Dermis blood vessel endothelial cell (primary cell): ENCODE measurements around the gene RARB. TPM values are rescaled to one million over a fixed set of nuclear protein-coding genes. Genes with fewer than 3 reads are reported as not detected.

ENCODE experiments used
- DNase-seq: peaks from one replicate; pipeline ENCODE4 v3.0.0; 2010
- total RNA-seq: library from RNA; depleted of rRNA; stranded (reverse); fragments of >200 nt; gene quantifications from 2 replicates; pipeline ENCODE4 v1.2.3, GENCODE V29; 2014

The RARB gene
- total RNA-seq, 1 donor from 2014 or later = 1.2 TPM

GRCh38 chr3:25555695-25556437 lies 127.8 kb downstream of the RARB start:
- no peak for DNase-seq

DNA sequence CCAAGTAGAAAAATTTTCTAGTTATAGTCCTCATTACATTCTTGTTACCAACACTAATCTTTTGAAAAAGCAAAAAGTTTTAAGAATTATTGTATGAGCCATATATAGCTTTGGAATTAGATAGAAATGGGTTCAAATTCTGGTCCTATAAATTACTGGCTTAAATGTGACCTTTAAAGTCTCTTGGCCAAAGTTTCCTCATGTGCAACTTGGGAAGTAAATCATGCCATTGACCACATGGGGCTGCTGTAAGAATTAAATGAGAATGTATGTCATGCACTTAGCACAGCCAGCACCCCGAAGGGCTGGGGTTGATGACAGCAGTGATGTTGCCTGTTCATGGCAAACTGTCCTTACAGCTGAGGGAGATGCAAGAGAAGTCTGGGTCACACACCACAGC lies 128.4 kb downstream of the RARB start:
- DNase-seq = no peak

DNA sequence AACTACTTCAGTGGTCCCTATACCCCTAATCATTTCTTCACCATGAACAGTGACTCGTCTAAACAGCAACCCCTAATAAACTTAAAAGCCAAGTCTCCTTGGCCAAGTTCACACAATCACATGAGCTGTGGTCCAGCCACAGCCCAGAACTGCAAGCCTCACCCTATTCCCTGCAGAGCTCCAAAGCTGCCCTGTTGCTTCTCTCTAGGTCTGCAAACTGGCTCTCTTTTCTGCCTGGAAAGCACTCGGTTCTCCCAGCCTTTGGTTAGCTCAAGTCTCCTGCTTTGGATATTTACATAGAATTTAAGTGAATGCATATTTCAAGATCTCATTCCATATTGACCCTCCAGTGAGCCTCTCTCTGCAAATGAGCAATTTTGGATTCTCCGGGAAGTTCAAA lies 129.6 kb downstream of the RARB start:
- no peak for DNase-seq

GRCh38 chr3:25558121-25558520 lies 130.1 kb downstream of the RARB start:
- no peak for DNase-seq

- no peak for DNase-seq
Measured at GRCh38 chr3:25558796-25559195, 130.7 kb downstream of the RARB start.

GRCh38 chr3:25563601-25564000 lies 135.5 kb downstream of the RARB start:
- DNase-seq = no peak

GRCh38 chr3:25564075-25564474 lies 136.0 kb downstream of the RARB start:
- no peak for DNase-seq

GRCh38 chr3:25565807-25566206 lies 137.7 kb downstream of the RARB start:
- DNase-seq = no peak

GRCh38 chr3:25566358-25566920 lies 138.4 kb downstream of the RARB start:
- DNase-seq = no peak

- no peak for DNase-seq
Measured at GRCh38 chr3:25567388-25567787, 139.3 kb downstream of the RARB start.

- no peak for DNase-seq
Measured at GRCh38 chr3:25567806-25568524, 139.9 kb downstream of the RARB start.

GRCh38 chr3:25568525-25569078 lies 140.5 kb downstream of the RARB start:
- DNase-seq = no peak

- no peak for DNase-seq
Measured at GRCh38 chr3:25571285-25571684, 143.2 kb downstream of the RARB start.

DNA sequence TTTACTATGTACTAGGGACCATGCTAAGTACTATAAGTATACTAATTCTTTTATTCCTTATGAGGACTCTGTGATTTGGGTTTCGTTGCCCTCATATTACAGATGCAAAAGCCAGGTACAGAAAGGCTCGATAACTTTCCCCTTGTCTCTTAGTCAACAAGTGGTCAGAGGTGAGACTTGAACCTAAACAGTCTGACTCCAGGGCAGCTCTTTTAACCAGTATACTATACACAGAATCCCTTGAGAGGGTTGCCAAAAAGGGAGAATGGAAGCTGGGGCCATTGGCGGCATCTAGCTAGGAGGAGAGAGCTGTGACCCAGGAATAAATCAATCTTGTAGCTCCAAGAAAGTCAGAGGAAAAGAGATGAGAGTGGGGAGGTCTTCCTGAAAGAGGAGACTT lies 144.3 kb downstream of the RARB start:
- DNase-seq = no peak

DNA sequence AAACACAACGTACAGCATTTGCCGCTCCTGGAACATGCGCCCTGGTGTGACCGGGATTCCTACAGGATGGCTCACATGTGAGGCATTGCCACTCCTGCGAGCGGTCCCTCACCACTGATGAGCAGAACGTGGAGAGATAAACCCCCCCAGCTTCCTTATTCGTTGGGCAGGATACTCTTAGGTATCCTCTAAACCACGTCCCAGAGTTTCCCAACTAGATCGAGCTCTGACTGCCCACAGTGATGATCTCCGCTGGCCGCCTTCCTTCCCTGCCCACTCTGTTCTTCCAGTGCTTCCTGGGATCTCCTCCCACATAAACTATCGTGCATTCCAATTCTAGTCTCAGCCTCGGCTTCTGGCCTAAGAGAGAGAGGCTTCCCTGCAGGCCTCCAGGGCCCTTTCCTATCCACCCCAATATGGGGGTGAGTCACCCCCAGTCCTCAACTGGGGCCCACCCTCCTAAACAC lies 144.9 kb downstream of the RARB start:
- no peak for DNase-seq

DNA sequence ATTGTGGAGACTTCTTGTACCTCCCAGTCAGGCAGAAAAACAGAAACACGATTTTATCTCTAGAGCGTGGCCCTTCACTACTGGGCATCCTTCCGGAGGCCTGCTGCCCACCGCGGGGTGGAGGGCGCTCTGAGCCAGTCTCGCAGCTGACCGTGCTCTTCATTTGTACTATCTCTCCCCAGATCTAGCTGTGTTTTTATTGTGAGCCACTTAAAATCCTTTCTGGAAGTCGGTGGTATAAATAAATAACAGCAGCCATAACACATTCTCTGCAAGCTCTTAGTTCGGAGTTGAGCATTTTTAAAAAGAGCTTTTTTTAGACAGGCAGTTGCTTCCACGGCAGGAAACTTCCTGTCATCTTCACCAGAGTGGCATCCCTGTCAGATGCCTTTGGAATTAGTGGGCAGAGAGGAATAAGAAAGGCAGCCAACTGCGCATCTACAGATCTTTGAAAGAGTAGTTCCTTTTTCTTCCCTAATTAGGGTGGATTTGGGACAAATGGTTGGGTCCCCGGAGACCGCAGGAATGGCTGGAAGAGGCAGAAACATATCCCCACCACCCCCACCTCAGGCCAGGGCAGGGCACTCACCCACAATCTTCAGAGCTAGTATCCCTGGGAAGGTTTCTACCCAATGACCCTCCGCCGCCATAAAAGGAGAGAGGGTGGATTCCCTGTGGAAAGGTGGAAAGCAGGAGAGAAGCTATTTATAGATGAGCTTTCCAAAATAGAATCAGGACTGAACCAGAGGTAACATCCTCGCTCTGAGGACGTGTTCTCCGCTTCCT lies 145.5 kb downstream of the RARB start:
- no peak for DNase-seq

DNA sequence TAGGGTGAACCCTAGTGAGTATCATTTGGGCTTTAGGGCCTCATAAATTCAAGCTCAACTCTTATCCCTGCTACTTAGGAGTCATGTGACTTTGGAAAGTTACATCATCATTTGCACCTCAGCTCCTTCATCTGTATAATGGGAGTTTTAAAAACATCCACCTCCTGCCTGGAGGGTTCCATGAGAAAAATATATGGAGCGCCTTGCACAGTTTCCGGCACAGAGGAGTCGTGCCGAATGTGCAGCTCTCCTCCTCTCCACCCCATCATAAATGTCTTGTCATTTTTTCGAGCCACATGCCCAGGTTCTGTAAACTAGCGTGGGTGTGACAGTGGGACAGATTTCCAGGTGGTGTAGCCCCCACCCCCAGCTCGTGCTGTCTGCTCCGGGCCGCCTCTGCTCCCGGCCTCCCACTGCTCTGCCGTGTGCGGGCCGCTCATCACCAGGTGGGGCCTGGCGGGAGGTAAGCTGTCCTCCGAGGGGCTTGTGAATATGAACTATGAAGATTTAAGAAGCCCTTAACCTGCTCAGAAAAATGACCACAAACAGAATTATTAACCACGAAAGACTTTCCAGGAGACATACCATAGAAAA lies 146.2 kb downstream of the RARB start:
- no peak for DNase-seq

DNA sequence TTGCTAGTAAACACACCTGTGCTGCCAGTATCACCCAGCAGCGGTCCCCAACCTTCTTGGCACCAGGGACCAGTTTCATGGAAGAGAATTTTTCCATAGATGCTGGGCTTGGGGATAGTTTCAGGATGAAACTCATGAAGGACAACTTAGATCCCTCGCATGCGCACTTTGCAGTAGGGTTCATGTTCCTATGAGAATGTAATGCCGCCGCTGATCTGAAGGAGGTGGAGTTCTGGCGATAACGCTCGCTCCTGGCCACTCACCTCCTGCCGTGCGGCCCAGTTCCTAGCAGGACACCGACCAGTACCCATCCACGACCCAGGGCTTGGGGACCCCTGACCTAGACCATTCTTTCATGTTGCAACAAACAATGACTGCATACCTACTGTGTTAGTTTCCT lies 146.9 kb downstream of the RARB start:
- DNase-seq = no peak

GRCh38 chr3:25576146-25576545 lies 148.1 kb downstream of the RARB start:
- no peak for DNase-seq

DNA sequence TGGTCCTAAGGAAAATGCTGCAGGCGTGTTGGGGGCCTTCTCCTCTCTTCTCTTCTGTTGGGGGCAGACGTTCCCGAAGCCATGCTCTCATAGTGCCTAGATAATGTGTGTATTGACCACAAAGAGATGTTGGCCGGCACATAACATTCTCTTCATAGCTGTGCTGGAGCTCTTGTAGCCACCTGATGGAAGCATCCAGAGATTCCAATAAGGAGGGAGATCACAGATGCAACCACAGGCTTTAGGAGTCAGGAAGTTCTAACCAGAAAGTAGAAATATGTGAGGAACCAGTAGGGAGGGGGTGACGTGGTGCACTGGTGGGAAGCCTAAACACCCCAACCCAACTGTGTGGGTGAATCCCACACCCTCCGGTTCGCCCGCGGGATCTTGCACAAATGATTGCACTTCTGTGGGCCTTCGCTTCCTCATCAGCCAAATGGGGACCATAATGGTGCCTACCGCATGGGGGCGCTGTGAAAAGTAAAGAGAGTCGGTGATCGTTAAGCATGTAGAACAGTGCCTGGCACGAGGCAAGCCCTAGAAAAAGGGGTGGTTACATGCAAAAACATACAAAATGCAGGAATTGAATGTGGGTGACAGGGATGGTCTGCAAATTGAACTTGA lies 148.9 kb downstream of the RARB start:
- no peak for DNase-seq

GRCh38 chr3:25578059-25578458 lies 150.0 kb downstream of the RARB start:
- DNase-seq = no peak

GRCh38 chr3:25580534-25580933 lies 152.5 kb downstream of the RARB start:
- no peak for DNase-seq
